GM23338 (cell line): ENCODE data around the gene PLEKHH3. TPM values are rescaled to one million over a fixed set of nuclear protein-coding genes. Genes with fewer than 3 reads are reported as not detected.

Experiments
- CREB1 ChIP-seq: fragments of 250-450 bp; sonication (Bioruptor Pico); IDR thresholded peaks from 2 replicates; pipeline ENCODE4 v1.5.0; 2020; ENCODE audit warnings: low read depth, mild to moderate bottlenecking, moderate library complexity
- EZH2 ChIP-seq: fragments of 200-600 bp; sonication (generic); IDR thresholded peaks from one replicate; pipeline ENCODE4 v1.8.0; 2017; ENCODE audit warnings: antibody characterized with exemption, mild to moderate bottlenecking, low read depth; ENCODE audit not compliant: unreplicated experiment
- JUNB ChIP-seq: IDR thresholded peaks from one replicate; pipeline ENCODE4 v1.6.1; 2016; ENCODE audit warnings: antibody characterized with exemption; ENCODE audit not compliant: unreplicated experiment
- REST ChIP-seq: IDR thresholded peaks from one replicate; pipeline ENCODE4 v1.6.1; 2018; ENCODE audit warnings: antibody characterized with exemption; ENCODE audit not compliant: unreplicated experiment
- STAT1 ChIP-seq: IDR thresholded peaks from one replicate; pipeline ENCODE4 v1.6.1; 2016; ENCODE audit warnings: antibody characterized with exemption; ENCODE audit not compliant: unreplicated experiment
- ZNF114 ChIP-seq: fragments of 250-450 bp; sonication (Bioruptor Pico); IDR thresholded peaks from 2 replicates; pipeline ENCODE4 v1.5.0; 2020; ENCODE audit warnings: mild to moderate bottlenecking, moderate library complexity
- ZNF462 ChIP-seq: fragments of 250-450 bp; sonication (Bioruptor Pico); IDR thresholded peaks from 2 replicates; pipeline ENCODE4 v1.5.0; 2020; ENCODE audit warnings: mild to moderate bottlenecking, moderate library complexity
- polyA plus RNA-seq: library from polyadenylated mRNA; unstranded; fragments of >200 nt; fragmentation: Nextera tagmentation; extraction: Ambion mirVana; gene quantifications from 2 replicates; pipeline ENCODE4 v1.2.1, GENCODE V29; 2016
- total RNA-seq: library from RNA; depleted of rRNA; stranded (reverse); fragments of >200 nt; shearing (Covaris generic); gene quantifications from 2 replicates; pipeline ENCODE4 v1.2.3, GENCODE V29; 2014

The PLEKHH3 gene
- total and polyA plus RNA-seq, 2 experiments from 2014 or later = 10.9 to 24.2 TPM

- TF ChIP-seq REST (no peak), STAT1 (no peak), EZH2 (no peak), ZNF462 (CRISPR knock-in tag) (no peak), JUNB (no peak), ZNF114 (CRISPR knock-in tag) (no peak), CREB1 (CRISPR knock-in tag) (no peak)
Observed at GRCh38 chr17:42702446-42702845, 25.7 kb upstream of the PLEKHH3 start (continued).
